A549 (cell line): ENCODE results near the gene TSC2. TPM values are rescaled to one million over a fixed set of nuclear protein-coding genes. Genes with fewer than 3 reads are reported as not detected.

Experiments
- ATAC-seq, 2 experiments: fragments of 200-7000 bp in 1 of 2; fragments of >200 bp in 1 of 2; cut with Nextera tagmentation in 1 of 2; cut with Tn5 transposase in 1 of 2; 3 replicates each; pipeline versions ENCODE4 v1.8.0 to v1.9.1; 2018 to 2020; ENCODE audit warnings: mild to moderate bottlenecking in 1 of 2, moderate library complexity in 1 of 2
- CTCF ChIA-PET: fragments of 300-600 bp; sonication (Branson Sonifier 250); formaldehyde crosslinking; extraction: SDS; loops from one replicate; lab custom pipeline; 2021; ENCODE audit warnings: antibody characterized with exemption, inconsistent platforms; lab: Yijun Ruan, JAX
- POLR2A ChIA-PET: fragments of 350-600 bp; formaldehyde crosslinking; extraction: SDS; loops from one replicate; lab custom pipeline; 2021; ENCODE audit warnings: antibody characterized with exemption, inconsistent platforms; lab: Yijun Ruan, JAX
- DNase-seq, 2 experiments: peaks; one replicate each; pipeline versions ENCODE4 v3.0.0 to v3.0.0-alpha.2; 2011 to 2016; ENCODE audit warnings: low read depth in 1 of 2, low spot score in 1 of 2
- FAIRE-seq: peaks from 2 replicates; lab custom pipeline; 2011; peaks lifted over from hg19 to GRCh38; lab: Jason Lieb, UNC
- H3K27ac ChIP-seq, 2 experiments: fragments of >200 bp; sonication (Bioruptor Twin); formaldehyde crosslinking; 3 replicates each; pipeline ENCODE4 v1.5.1; 2016 to 2017
- H3K4me1 ChIP-seq: fragments of >200 bp; sonication (Bioruptor Twin); formaldehyde crosslinking; 3 replicates; pipeline ENCODE4 v1.6.1; 2016
- H3K4me2 ChIP-seq: fragments of >200 bp; sonication (Bioruptor Twin); formaldehyde crosslinking; 3 replicates; pipeline ENCODE4 v1.6.1; 2016
- H3K4me3 ChIP-seq: fragments of >200 bp; sonication (Bioruptor Twin); formaldehyde crosslinking; 3 replicates; pipeline ENCODE4 v1.5.1; 2016
- H3K9me3 ChIP-seq: fragments of >200 bp; sonication (Bioruptor Twin); formaldehyde crosslinking; 3 replicates; pipeline ENCODE4 v1.6.1; 2016
- BCL3 ChIP-seq: fragments of >200 bp; sonication (Bioruptor Twin); formaldehyde crosslinking; IDR thresholded peaks from 3 replicates; pipeline ENCODE4 v1.6.1; 2016
- CBX2 ChIP-seq: fragments of 200-600 bp; sonication (generic); IDR thresholded peaks from 2 replicates; pipeline ENCODE4 v1.6.1; 2016; ENCODE audit warnings: low read depth, mild to moderate bottlenecking, borderline replicate concordance
- EP300 ChIP-seq, 2 experiments: fragments of >200 bp; sonication (Bioruptor Twin); formaldehyde crosslinking; IDR thresholded peaks; 2 replicates in 1 of 2; 3 replicates in 1 of 2; pipeline ENCODE4 v1.6.1; 2016 to 2017
- ESRRA ChIP-seq: fragments of 150-350 bp; IDR thresholded peaks from 2 replicates; pipeline ENCODE4 v1.6.1; 2014; ENCODE audit warnings: mild to moderate bottlenecking, low read length, borderline replicate concordance
- FOSL2 ChIP-seq, 2 experiments: fragments of 450-650 bp in 1 of 2; fragments of >200 bp in 1 of 2; sonication (Bioruptor Twin) in 1 of 2; formaldehyde crosslinking; IDR thresholded peaks; 2 replicates each; pipeline versions ENCODE4 v1.5.0 to v1.6.1; 2016 to 2020; ENCODE audit warnings: mild to moderate bottlenecking in 1 of 2, moderate library complexity in 1 of 2
- HOXB5 ChIP-seq: fragments of 250-450 bp; sonication (Bioruptor Pico); IDR thresholded peaks from 2 replicates; pipeline ENCODE4 v1.5.0; 2020; ENCODE audit warnings: mild to moderate bottlenecking, moderate library complexity
- JUN ChIP-seq, 2 experiments: fragments of >200 bp; sonication (Bioruptor Twin); formaldehyde crosslinking; IDR thresholded peaks; 2 replicates in 1 of 2; 3 replicates in 1 of 2; pipeline ENCODE4 v1.6.1; 2016 to 2017
- JUNB ChIP-seq: fragments of >200 bp; sonication (Bioruptor Twin); formaldehyde crosslinking; IDR thresholded peaks from 2 replicates; pipeline ENCODE4 v1.6.1; 2016
- MAX ChIP-seq: IDR thresholded peaks from 2 replicates; pipeline ENCODE4 v1.6.1; 2012
- MYC ChIP-seq: IDR thresholded peaks from 2 replicates; pipeline ENCODE4 v1.6.1; 2012; ENCODE audit warnings: mild to moderate bottlenecking, inconsistent platforms, low read length, improper control_type of control experiment, borderline replicate concordance
- NFE2L2 ChIP-seq: fragments of 150-350 bp; conservative IDR thresholded peaks from 2 replicates; pipeline ENCODE4 v1.6.1; 2014; ENCODE audit warnings: low read length
- NPAS2 ChIP-seq: fragments of 250-450 bp; sonication (Bioruptor Pico); IDR thresholded peaks from 2 replicates; pipeline ENCODE4 v1.8.0; 2022; ENCODE audit warnings: mild to moderate bottlenecking, moderate library complexity, borderline replicate concordance
- NR3C1 ChIP-seq: fragments of >200 bp; sonication (Bioruptor Twin); formaldehyde crosslinking; IDR thresholded peaks from 3 replicates; pipeline ENCODE4 v1.6.1; 2017
- PBX3 ChIP-seq: IDR thresholded peaks from 2 replicates; pipeline ENCODE4 v1.6.1; 2012
- PHF8 ChIP-seq: fragments of 200-600 bp; sonication (generic); IDR thresholded peaks from 2 replicates; pipeline ENCODE4 v1.6.1; 2016; ENCODE audit warnings: low read depth, mild to moderate bottlenecking, antibody characterized with exemption, moderate library complexity, borderline replicate concordance
- POLR2A ChIP-seq: IDR thresholded peaks from 2 replicates; pipeline ENCODE4 v1.6.1; 2012; ENCODE audit warnings: mild to moderate bottlenecking, low read length
- RAD21 ChIP-seq, 2 experiments: fragments of >200 bp in 1 of 2; sonication (Bioruptor Twin) in 1 of 2; formaldehyde crosslinking in 1 of 2; IDR thresholded peaks in 1 of 2; conservative IDR thresholded peaks in 1 of 2; 2 replicates in 1 of 2; 3 replicates in 1 of 2; pipeline ENCODE4 v1.6.1; 2012 to 2018; ENCODE audit warnings: inconsistent platforms in 1 of 2
- RNF2 ChIP-seq: fragments of 200-600 bp; sonication (generic); IDR thresholded peaks from 2 replicates; pipeline ENCODE4 v1.6.1; 2016; ENCODE audit warnings: low read depth, mild to moderate bottlenecking, antibody characterized with exemption, moderate library complexity, borderline replicate concordance
- SMC3 ChIP-seq: fragments of >200 bp; sonication (Bioruptor Twin); formaldehyde crosslinking; IDR thresholded peaks from 3 replicates; pipeline ENCODE4 v1.6.1; 2018; ENCODE audit warnings: inconsistent platforms
- ZC3H11A ChIP-seq: fragments of 450-650 bp; IDR thresholded peaks from 2 replicates; pipeline ENCODE4 v1.6.1; 2014; ENCODE audit warnings: antibody characterized with exemption, mild to moderate bottlenecking
- ZFP36 ChIP-seq: fragments of 450-650 bp; IDR thresholded peaks from 2 replicates; pipeline ENCODE4 v1.6.1; 2014; ENCODE audit warnings: borderline replicate concordance; ENCODE audit not compliant: partially characterized antibody
- WGBS: methylation state at CpG from one replicate; pipeline ENCODE4 v1.1.6; 2017; ENCODE audit errors: missing lambda C conversion rate; 5-methylcytosine and 5-hydroxymethylcytosine counted together
- polyA minus RNA-seq: library from RNA; depleted of rRNA, polyadenylated mRNA; stranded (reverse); fragments of >200 nt; gene quantifications from 2 replicates; pipeline ENCODE4 v1.2.3, GENCODE V29; 2011; rRNA and poly(A)+ RNA removed
- polyA plus RNA-seq, 4 experiments: library from polyadenylated mRNA; depleted of rRNA in 3 of 4; stranded (reverse); fragments of >200 nt; fragmentation: RNase III in 1 of 4; extraction: RNeasy Plus Mini Kit Qiagen cat#74134 plus additional on column Dnase treatment in 1 of 4; gene quantifications; 2 replicates in 3 of 4; 3 replicates in 1 of 4; pipeline ENCODE4 v1.2.3, GENCODE V29; 2011 to 2017
- TF ChIP-seq, protein P1 (sequence below): fragments of 150-350 bp; IDR thresholded peaks from 2 replicates; pipeline ENCODE4 v1.6.1; 2014; ENCODE audit warnings: low read depth, mild to moderate bottlenecking, low read length
- TF ChIP-seq, protein P2 (sequence below): fragments of >200 bp; sonication (Bioruptor Twin); formaldehyde crosslinking; IDR thresholded peaks from 3 replicates; pipeline ENCODE4 v1.5.1; 2016
- TF ChIP-seq, protein P3 (sequence below): fragments of 450-650 bp; IDR thresholded peaks from 2 replicates; pipeline ENCODE4 v1.6.1; 2014; ENCODE audit warnings: antibody characterized with exemption
- TF ChIP-seq, protein P4 (sequence below): IDR thresholded peaks from 2 replicates; pipeline ENCODE4 v1.6.1; 2012; ENCODE audit warnings: low read depth, borderline replicate concordance

Gene TSC2
- 32.6 and 41.7 TPM in 2 replicates for polyA plus RNA-seq (2011; rRNA removed)
- 74.0 and 77.7 TPM in 2 replicates for polyA plus RNA-seq (2012; cell fraction: cytosol; rRNA removed)
- 311 and 430 TPM in 2 replicates for polyA plus RNA-seq (2012; cell fraction: nucleus; rRNA removed)
- polyA plus RNA-seq (2017; fragmentation: RNase III; extraction: RNeasy Plus Mini Kit Qiagen cat#74134 plus additional on column Dnase treatment): 42.0 to 47.3 TPM (median 45.1 TPM) in 3 replicates
- polyA minus RNA-seq: 80.5 and 91.2 TPM in 2 replicates

- no peak for FAIRE-seq
- TF ChIP-seq PBX3 (no peak), MAX (peak; percentile 85), NR3C1 (no peak), PHF8 (peak; percentile 49; the same call in 1 of the 2 replicates), BCL3 (peak; percentile 62; the same call in 1 of the 3 replicates), CBX2 (no peak), POLR2A (peak; percentile 72), HOXB5 (CRISPR knock-in tag) (no peak; the same call in 1 of the 2 replicates), ESRRA (no peak), JUNB (no peak), MYC (0 out of 2 replicates have a peak, but pooled peaks have one; percentile 45), JUN (IDR thresholded peaks at IDR 0.05) (peak in 1 of 2 experiments; percentile 82; a peak in 2 of 5 replicates), NFE2L2 (no peak), SMC3 (0 out of 3 replicates have a peak, but pooled peaks have one; percentile 17), ZC3H11A (no peak), FOSL2 (IDR thresholded peaks at IDR 0.05) (no peak), FOSL2 (CRISPR knock-in tag; IDR thresholded peaks at IDR 0.05) (peak; percentile 53; the same call in 1 of the 2 replicates), NPAS2 (CRISPR knock-in tag) (no peak), RNF2 (no peak), RAD21 (conservative IDR thresholded peaks at IDR 0.05 in 1 of 2, IDR thresholded peaks at IDR 0.05 in 1 of 2) (peak; percentile 10 to 15; a peak in 1 of 5 replicates), EP300 (IDR thresholded peaks at IDR 0.05) (no peak), ZFP36 (no peak)
- TF ChIP-seq, protein P1, sequence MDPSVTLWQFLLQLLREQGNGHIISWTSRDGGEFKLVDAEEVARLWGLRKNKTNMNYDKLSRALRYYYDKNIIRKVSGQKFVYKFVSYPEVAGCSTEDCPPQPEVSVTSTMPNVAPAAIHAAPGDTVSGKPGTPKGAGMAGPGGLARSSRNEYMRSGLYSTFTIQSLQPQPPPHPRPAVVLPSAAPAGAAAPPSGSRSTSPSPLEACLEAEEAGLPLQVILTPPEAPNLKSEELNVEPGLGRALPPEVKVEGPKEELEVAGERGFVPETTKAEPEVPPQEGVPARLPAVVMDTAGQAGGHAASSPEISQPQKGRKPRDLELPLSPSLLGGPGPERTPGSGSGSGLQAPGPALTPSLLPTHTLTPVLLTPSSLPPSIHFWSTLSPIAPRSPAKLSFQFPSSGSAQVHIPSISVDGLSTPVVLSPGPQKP: 0 out of 2 replicates have a peak, but pooled peaks have one; percentile 11
- TF ChIP-seq, protein P2, sequence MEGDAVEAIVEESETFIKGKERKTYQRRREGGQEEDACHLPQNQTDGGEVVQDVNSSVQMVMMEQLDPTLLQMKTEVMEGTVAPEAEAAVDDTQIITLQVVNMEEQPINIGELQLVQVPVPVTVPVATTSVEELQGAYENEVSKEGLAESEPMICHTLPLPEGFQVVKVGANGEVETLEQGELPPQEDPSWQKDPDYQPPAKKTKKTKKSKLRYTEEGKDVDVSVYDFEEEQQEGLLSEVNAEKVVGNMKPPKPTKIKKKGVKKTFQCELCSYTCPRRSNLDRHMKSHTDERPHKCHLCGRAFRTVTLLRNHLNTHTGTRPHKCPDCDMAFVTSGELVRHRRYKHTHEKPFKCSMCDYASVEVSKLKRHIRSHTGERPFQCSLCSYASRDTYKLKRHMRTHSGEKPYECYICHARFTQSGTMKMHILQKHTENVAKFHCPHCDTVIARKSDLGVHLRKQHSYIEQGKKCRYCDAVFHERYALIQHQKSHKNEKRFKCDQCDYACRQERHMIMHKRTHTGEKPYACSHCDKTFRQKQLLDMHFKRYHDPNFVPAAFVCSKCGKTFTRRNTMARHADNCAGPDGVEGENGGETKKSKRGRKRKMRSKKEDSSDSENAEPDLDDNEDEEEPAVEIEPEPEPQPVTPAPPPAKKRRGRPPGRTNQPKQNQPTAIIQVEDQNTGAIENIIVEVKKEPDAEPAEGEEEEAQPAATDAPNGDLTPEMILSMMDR: peak; percentile 29; the same call in 1 of the 3 replicates
- TF ChIP-seq, protein P3, sequence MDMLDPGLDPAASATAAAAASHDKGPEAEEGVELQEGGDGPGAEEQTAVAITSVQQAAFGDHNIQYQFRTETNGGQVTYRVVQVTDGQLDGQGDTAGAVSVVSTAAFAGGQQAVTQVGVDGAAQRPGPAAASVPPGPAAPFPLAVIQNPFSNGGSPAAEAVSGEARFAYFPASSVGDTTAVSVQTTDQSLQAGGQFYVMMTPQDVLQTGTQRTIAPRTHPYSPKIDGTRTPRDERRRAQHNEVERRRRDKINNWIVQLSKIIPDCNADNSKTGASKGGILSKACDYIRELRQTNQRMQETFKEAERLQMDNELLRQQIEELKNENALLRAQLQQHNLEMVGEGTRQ: peak; percentile 98
- TF ChIP-seq, protein P4, sequence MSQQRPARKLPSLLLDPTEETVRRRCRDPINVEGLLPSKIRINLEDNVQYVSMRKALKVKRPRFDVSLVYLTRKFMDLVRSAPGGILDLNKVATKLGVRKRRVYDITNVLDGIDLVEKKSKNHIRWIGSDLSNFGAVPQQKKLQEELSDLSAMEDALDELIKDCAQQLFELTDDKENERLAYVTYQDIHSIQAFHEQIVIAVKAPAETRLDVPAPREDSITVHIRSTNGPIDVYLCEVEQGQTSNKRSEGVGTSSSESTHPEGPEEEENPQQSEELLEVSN: peak; percentile 77; the same call in 1 of the 2 replicates
- peak within 1 kb of the TSS; percentile 79 to 91 for H3K27ac ChIP-seq
- H3K4me3 ChIP-seq: peak within 1 kb of the TSS; percentile 68
- H3K9me3 ChIP-seq: no peaks in the 10 kb centered on the region
- POLR2A ChIA-PET: interaction anchor here (0.7 to 2.1 kb wide), 9 partner anchors 8 to 108 kb away, joined by 3 to 15 read pairs (median 4); partner anchors contain the start of genes RPS2, TBL3 and TRAF7
- H3K4me1 ChIP-seq: peaks cover 35% of the 10 kb centered on the region
- CTCF ChIA-PET: interaction anchor here (0.6 to 3.9 kb wide), 18 partner anchors 8 to 897 kb away, joined by 3 to 29 read pairs (median 4); no protein-coding TSS in a partner anchor
- peak; percentile 92 to 94 for ATAC-seq
- under 1% methylated on average over 30 of the region's 81 CpGs for WGBS
- peak; percentile 86 to 98 for DNase-seq
- H3K4me2 ChIP-seq: peak within 1 kb of the TSS; percentile 98
These were observed at the start of gene TSC2, which contains the start of gene NTHL1 for GRCh38 chr16:2047330-2048115. Gene TSC2 (plus strand): TSS chr16:2047985. CDS start chr16:2048616, 631 bp downstream. Gene NTHL1 (minus strand): TSS chr16:2047834. CDS start chr16:2047823, 11 bp downstream.
